GM23338 (cell line): ENCODE measurements around the gene TAC3.

Experiments used
- CREB1 ChIP-seq: fragments of 250-450 bp; sonication (Bioruptor Pico); IDR thresholded peaks from 2 replicates; pipeline ENCODE4 v1.5.0; 2020; ENCODE audit warnings: low read depth, mild to moderate bottlenecking, moderate library complexity
- CTCF ChIP-seq, 2 experiments: fragments of 200-600 bp in 1 of 2; sonication (generic) in 1 of 2; conservative IDR thresholded peaks; 2 replicates each; pipeline versions ENCODE4 v1.5.1 to v1.6.1; 2016 to 2017; ENCODE audit warnings: antibody characterized with exemption in 2 of 2, low read depth in 2 of 2, mild to moderate bottlenecking in 2 of 2, moderate library complexity in 1 of 2
- ETS1 ChIP-seq: IDR thresholded peaks from 2 replicates; pipeline ENCODE4 v1.6.1; 2016; ENCODE audit warnings: antibody characterized with exemption
- EZH2 ChIP-seq: fragments of 200-600 bp; sonication (generic); IDR thresholded peaks from one replicate; pipeline ENCODE4 v1.8.0; 2017; ENCODE audit warnings: antibody characterized with exemption, mild to moderate bottlenecking, low read depth; ENCODE audit not compliant: unreplicated experiment
- EZH2phosphoT487 ChIP-seq: fragments of 200-600 bp; sonication (generic); IDR thresholded peaks from one replicate; pipeline ENCODE4 v1.8.1; 2018; ENCODE audit warnings: antibody characterized with exemption; ENCODE audit not compliant: unreplicated experiment
- JUNB ChIP-seq: IDR thresholded peaks from one replicate; pipeline ENCODE4 v1.6.1; 2016; ENCODE audit warnings: antibody characterized with exemption; ENCODE audit not compliant: unreplicated experiment
- POLR2AphosphoS5 ChIP-seq: IDR thresholded peaks from 2 replicates; pipeline ENCODE4 v1.6.1; 2016; ENCODE audit warnings: antibody characterized with exemption, low read depth
- REST ChIP-seq: IDR thresholded peaks from one replicate; pipeline ENCODE4 v1.6.1; 2018; ENCODE audit warnings: antibody characterized with exemption; ENCODE audit not compliant: unreplicated experiment
- STAT1 ChIP-seq: IDR thresholded peaks from one replicate; pipeline ENCODE4 v1.6.1; 2016; ENCODE audit warnings: antibody characterized with exemption; ENCODE audit not compliant: unreplicated experiment

- TF ChIP-seq CTCF (conservative IDR thresholded peaks at IDR 0.05; ENCODE audit: low read depth in 2 of 2) (no peak), POLR2AphosphoS5 (no peak), ETS1 (no peak), EZH2 (no peak), EZH2phosphoT487 (no peak), REST (no peak), JUNB (no peak), CREB1 (CRISPR knock-in tag) (no peak), STAT1 (no peak)
Observed at GRCh38 chr12:57025196-57025595, 8.9 kb upstream of the TAC3 start.
